ENCODE data around the gene HNRNPM.

- TF ChIP-seq TOX (CRISPR knock-in tag; IDR thresholded peaks at IDR 0.05; ENCODE audit: borderline replicate concordance) (no peak), RARB (CRISPR knock-in tag; IDR thresholded peaks at IDR 0.05) (no peak), ISL1 (CRISPR knock-in tag; IDR thresholded peaks at IDR 0.05) (0 out of 2 replicates have a peak, but pooled peaks have one; percentile 20), ZFP30 (CRISPR knock-in tag; IDR thresholded peaks at IDR 0.05) (no peak), ZFP3 (CRISPR knock-in tag; IDR thresholded peaks at IDR 0.05) (no peak), CSRNP3 (CRISPR knock-in tag; IDR thresholded peaks at IDR 0.05) (no peak), ARNTL (CRISPR knock-in tag; IDR thresholded peaks at IDR 0.05; ENCODE audit: borderline replicate concordance, low read depth) (no peak), ZC3H10 (CRISPR knock-in tag; IDR thresholded peaks at IDR 0.05) (no peak), CREB5 (CRISPR knock-in tag; IDR thresholded peaks at IDR 0.05; ENCODE audit: low read depth) (no peak), TCF4 (CRISPR knock-in tag; IDR thresholded peaks at IDR 0.05; ENCODE audit: borderline replicate concordance) (no peak), CSDC2 (CRISPR knock-in tag; IDR thresholded peaks at IDR 0.05) (no peak), ZNF70 (CRISPR knock-in tag; IDR thresholded peaks at IDR 0.05) (no peak)
- TF ChIP-seq, protein P1, sequence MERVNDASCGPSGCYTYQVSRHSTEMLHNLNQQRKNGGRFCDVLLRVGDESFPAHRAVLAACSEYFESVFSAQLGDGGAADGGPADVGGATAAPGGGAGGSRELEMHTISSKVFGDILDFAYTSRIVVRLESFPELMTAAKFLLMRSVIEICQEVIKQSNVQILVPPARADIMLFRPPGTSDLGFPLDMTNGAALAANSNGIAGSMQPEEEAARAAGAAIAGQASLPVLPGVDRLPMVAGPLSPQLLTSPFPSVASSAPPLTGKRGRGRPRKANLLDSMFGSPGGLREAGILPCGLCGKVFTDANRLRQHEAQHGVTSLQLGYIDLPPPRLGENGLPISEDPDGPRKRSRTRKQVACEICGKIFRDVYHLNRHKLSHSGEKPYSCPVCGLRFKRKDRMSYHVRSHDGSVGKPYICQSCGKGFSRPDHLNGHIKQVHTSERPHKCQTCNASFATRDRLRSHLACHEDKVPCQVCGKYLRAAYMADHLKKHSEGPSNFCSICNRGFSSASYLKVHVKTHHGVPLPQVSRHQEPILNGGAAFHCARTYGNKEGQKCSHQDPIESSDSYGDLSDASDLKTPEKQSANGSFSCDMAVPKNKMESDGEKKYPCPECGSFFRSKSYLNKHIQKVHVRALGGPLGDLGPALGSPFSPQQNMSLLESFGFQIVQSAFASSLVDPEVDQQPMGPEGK (CRISPR knock-in tag; IDR thresholded peaks at IDR 0.05; ENCODE audit: borderline replicate concordance), result no peak
Observed at GRCh38 chr19:8457209-8457608, 12.4 kb downstream of the HNRNPM start.

All from SK-N-SH treated with all-trans-retinoic acid at 6 μM for 48 hours (cell line).